Psoas muscle (tissue), 8 donors: ENCODE results near the gene NR1I3. TPM values are rescaled to one million over a fixed set of nuclear protein-coding genes. Genes with fewer than 3 reads are reported as not detected.

Experiments used
- ATAC-seq, 4 donors: fragments of 200-7000 bp; cut with Tn5 transposase; one replicate each; pipeline ENCODE4 v1.9.1; 2020; ENCODE audit warnings: moderate library complexity in 3 of 4, mild to moderate bottlenecking in 2 of 4
- DNase-seq, 2 donors: peaks; one replicate each; pipeline ENCODE4 v3.0.0-alpha.2; 2020
- H3K27ac ChIP-seq: fragments of 200-600 bp; one replicate; pipeline ENCODE4 v1.8.0; 2022
- H3K27me3 ChIP-seq, 3 donors: fragments of 200-600 bp in 1 of 3; one replicate each; pipeline versions ENCODE4 v1.6.1 to v1.8.0; 2013 to 2022; ENCODE audit warnings: low read length in 2 of 3, mild to moderate bottlenecking in 2 of 3, moderate library complexity in 1 of 3; ENCODE audit not compliant: insufficient read depth in 3 of 3
- H3K36me3 ChIP-seq, 2 donors: fragments of 200-600 bp in 1 of 2; one replicate each; pipeline versions ENCODE4 v1.6.1 to v1.8.0; 2013 to 2022; ENCODE audit warnings: low read depth in 1 of 2, mild to moderate bottlenecking in 1 of 2, moderate library complexity in 1 of 2; ENCODE audit not compliant: insufficient read depth in 1 of 2
- H3K4me1 ChIP-seq: fragments of 200-600 bp; one replicate; pipeline ENCODE4 v1.8.0; 2022
- H3K4me3 ChIP-seq: fragments of 200-600 bp; one replicate; pipeline ENCODE4 v1.8.0; 2022; ENCODE audit warnings: mild to moderate bottlenecking
- H3K9me3 ChIP-seq: fragments of 200-600 bp; one replicate; pipeline ENCODE4 v1.8.0; 2022
- CTCF ChIP-seq: fragments of 200-600 bp; IDR thresholded peaks from one replicate; pipeline ENCODE4 v1.8.0; 2022; ENCODE audit warnings: antibody characterized with exemption
- WGBS, 3 donors: extraction: QIAGEN DNeasy Blood & Tissue Kit; methylation state at CpG; one replicate each; pipeline versions ENCODE4 v1.1.6 to v1.1.7; 2013; 5-methylcytosine and 5-hydroxymethylcytosine counted together
- intact Hi-C, 2 donors: fragments of 100-400 bp; cut with DNase I; formaldehyde crosslinking; loops; one replicate each; pipeline versions ENCODE4 v1.11.0 to v1.14.2; 2022
- polyA plus RNA-seq, 3 donors: library from polyadenylated mRNA; stranded (reverse); fragments of 200-250 nt; gene quantifications; one replicate each; pipeline ENCODE4 v1.2.3, GENCODE V29; 2013
- total RNA-seq, 4 donors: library from RNA; stranded (reverse); fragmentation: NEBNext Ultra II Directional in 2 of 4; extraction: Animal tissue kit (Norgen Biotek cat#: 25700) in 2 of 4; gene quantifications; one replicate each; pipeline versions ENCODE4 v1.2.1 to v1.2.4, GENCODE V29; 2021 to 2023
- donor health status: healthy with polysubstance abuse.
- donor health status: DM: no; HTN: no; CAD: no; lungs with moderate emphysema.
- donor health status: Bipolar disorder and iron deficiency.
- donor health status: healthy.
- donor health status: DM: yes; HTN: yes; CAD: no.
- donor health status: DM: no; HTN: no; CAD: no.
- donor health status: DM: no; HTN: no; CAD: no.
- donor health status: DM: yes; HTN: yes; CAD: no.

NR1I3 gene
- total and polyA plus RNA-seq, 7 donors = 0.17 to 0.42 (median 0.25) TPM; not detected in 4

GRCh38 chr1:161209790-161210409, 28.1 kb downstream of the NR1I3 start:
- Histone ChIP-seq H3K4me1 (peaks cover 29% of the 10 kb centered on the region), H3K9me3 (no peaks in the 10 kb centered on the region), H3K27me3 (no peaks in the 10 kb centered on the region), H3K4me3 (no peak overlapping the region), H3K36me3 (peaks cover 24 to 99% of the 10 kb centered on the region in 2 donors), H3K27ac (no peak overlapping the region)
- ATAC-seq (peak; percentile 77 to 87 (median 85)), DNase-seq (peak; percentile 73 to 86)
- whole genome bisulfite sequencing, 3 donors = 38 to 46% (median 44%) methylated on average over 11 of the region's 11 CpGs
- TF ChIP-seq CTCF = peak; percentile 75
- intact Hi-C loops = loop anchor here in 1 of 2 donors (5.0 kb wide), 1 partner anchor 172 kb away; no protein-coding TSS in a partner anchor

- H3K27me3 ChIP-seq = no peaks in the 10 kb centered on the region
- ATAC-seq = peak in 3 of 4 donors; percentile 65 to 69 (median 68)
- H3K27ac ChIP-seq = peak overlapping the region; percentile 62
- DNase-seq = peak in 1 of 2 donors; percentile 33
- peaks cover 49% of the 10 kb centered on the region for H3K4me1 ChIP-seq
- TF ChIP-seq CTCF = no peak
- H3K4me3 ChIP-seq = peak overlapping the region; percentile 32
- WGBS, 3 donors = 42 to 73% (median 60%) methylated on average over 8 of the region's 8 CpGs
- peaks cover 15 to 89% of the 10 kb centered on the region in 2 donors for H3K36me3 ChIP-seq
- intact Hi-C loops = loop anchor here in 1 of 2 donors (5.0 kb wide), 1 partner anchor 175 kb away; no protein-coding TSS in a partner anchor
- no peaks in the 10 kb centered on the region for H3K9me3 ChIP-seq
These were observed 30.8 kb downstream of the NR1I3 start for GRCh38 chr1:161207173-161207572.

- no peak for DNase-seq
- intact Hi-C loops = loop anchor here in 1 of 2 donors (5.0 kb wide), 1 partner anchor 176 kb away; no protein-coding TSS in a partner anchor
- peaks cover 49% of the 10 kb centered on the region for H3K4me1 ChIP-seq
- WGBS, 3 donors = 69 to 74% (median 73%) methylated on average over 12 of the region's 12 CpGs
- peak overlapping the region; percentile 62 for H3K27ac ChIP-seq
- H3K36me3 ChIP-seq = peaks cover 15 to 83% of the 10 kb centered on the region in 2 donors
- H3K27me3 ChIP-seq = no peaks in the 10 kb centered on the region
- no peak for TF ChIP-seq CTCF
- ATAC-seq = no peak
- peak overlapping the region; percentile 32 for H3K4me3 ChIP-seq
- no peaks in the 10 kb centered on the region for H3K9me3 ChIP-seq
These were observed 31.4 kb downstream of the NR1I3 start for GRCh38 chr1:161206411-161207140.

- ATAC-seq = peak; percentile 94 to 95 (median 94)
- intact Hi-C loops = no loop called here
- 1% methylated on average over 53 of the region's 53 CpGs for WGBS, 3 donors
- Histone ChIP-seq H3K4me3 (peak within 1 kb of the TSS; percentile 87), H3K27me3 (no peaks in the 10 kb centered on the region), H3K4me1 (peaks cover 54% of the 10 kb centered on the region), H3K27ac (peak within 1 kb of the TSS; percentile 96), H3K36me3 (peaks cover 4 to 38% of the 10 kb centered on the region in 2 donors), H3K9me3 (no peaks in the 10 kb centered on the region)
- DNase-seq = peak; percentile 97 to 99
- TF ChIP-seq CTCF = no peak
These were observed 35.9 kb downstream of the NR1I3 start, which contains the start of gene NDUFS2 for GRCh38 chr1:161201836-161202712. Gene NDUFS2, plus strand, starts transcription at chr1:161202367. Its CDS starts 19 bp downstream, at chr1:161202386.
